ENCODE data around the gene ADARB1.
"Not testable (repeated sequence)": the region's sequence is repeated elsewhere in the genome, so short reads cannot be mapped to it uniquely, and the experiment has no call there.

The ADARB1 gene

DNA sequence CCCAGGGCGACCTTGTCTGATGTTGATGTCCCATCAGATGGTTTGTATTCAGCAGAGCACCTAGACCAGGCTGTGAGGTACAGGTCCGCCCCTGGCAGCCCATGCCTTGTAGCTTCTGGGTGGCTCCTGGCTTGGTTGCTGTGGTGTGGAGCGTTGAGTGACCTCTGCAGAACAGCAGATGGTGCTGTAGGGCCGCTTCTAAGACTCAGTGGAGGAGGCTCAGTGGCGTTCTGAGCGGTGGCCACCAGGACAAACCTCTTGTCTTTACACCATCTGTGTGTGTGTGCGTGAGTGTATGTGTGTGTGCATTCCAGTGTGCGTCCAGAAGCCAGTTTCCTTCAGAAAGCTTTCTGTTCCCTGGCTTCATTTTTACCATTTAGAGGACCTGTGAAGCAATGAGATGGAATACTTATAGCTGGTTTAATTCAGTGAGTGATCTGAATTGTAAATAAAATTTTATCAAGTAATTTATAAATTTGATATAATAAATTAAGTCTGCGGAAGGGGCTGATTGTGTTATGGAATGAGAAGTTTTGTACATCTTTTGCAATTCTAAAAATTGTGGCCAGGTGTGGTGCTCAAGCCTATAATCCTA is 66.1 kb downstream of the ADARB1 start:
- TF ChIP-seq, protein P1, sequence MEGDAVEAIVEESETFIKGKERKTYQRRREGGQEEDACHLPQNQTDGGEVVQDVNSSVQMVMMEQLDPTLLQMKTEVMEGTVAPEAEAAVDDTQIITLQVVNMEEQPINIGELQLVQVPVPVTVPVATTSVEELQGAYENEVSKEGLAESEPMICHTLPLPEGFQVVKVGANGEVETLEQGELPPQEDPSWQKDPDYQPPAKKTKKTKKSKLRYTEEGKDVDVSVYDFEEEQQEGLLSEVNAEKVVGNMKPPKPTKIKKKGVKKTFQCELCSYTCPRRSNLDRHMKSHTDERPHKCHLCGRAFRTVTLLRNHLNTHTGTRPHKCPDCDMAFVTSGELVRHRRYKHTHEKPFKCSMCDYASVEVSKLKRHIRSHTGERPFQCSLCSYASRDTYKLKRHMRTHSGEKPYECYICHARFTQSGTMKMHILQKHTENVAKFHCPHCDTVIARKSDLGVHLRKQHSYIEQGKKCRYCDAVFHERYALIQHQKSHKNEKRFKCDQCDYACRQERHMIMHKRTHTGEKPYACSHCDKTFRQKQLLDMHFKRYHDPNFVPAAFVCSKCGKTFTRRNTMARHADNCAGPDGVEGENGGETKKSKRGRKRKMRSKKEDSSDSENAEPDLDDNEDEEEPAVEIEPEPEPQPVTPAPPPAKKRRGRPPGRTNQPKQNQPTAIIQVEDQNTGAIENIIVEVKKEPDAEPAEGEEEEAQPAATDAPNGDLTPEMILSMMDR (conservative IDR thresholded peaks at IDR 0.05): peak; percentile 99
- peak overlapping the region; percentile 13; the same call in 1 of the 2 replicates for H3K27ac ChIP-seq

DNA sequence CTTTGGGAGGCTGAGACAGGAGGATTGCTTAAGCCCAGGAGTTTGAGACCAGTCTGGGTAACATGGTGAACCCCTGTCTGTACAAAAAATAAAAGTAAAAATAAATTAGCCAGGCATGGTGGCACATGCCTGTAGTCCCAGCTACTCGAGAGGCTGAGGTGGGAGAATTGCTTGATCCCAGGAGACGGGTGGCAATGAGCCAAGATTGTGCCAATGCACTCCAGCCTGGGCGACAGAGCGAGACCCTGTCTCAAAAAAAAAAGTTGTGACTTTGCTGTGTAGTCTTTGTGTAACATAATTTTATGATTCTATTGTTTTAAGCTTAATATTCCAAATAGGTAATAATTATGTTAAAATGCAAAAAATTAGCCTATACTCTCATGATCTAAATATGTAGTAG is 66.6 kb downstream of the ADARB1 start:
- H3K27ac ChIP-seq: peak overlapping the region; percentile 13; the same call in 1 of the 2 replicates

DNA sequence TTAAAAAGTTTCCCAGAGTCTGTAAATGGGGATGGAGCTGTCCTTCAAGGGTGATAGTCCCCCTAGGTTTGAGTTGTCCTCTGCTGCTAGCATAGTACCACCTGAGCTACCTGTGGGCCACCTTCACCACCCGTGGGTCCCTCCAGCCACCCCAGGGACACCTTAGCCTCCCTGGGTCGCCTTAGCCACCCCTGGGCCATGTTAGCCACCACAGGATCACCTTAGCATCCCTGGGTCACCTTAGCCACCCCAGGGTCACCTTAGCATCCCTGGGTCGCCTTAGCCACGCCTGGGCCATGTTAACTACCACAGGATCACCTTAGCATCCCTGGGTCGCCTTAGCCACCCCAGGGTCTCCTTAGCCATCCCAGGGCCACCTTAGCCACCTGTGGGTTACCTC is 67.1 kb downstream of the ADARB1 start:
- H3K27ac ChIP-seq: no peak overlapping the region
- TF ChIP-seq, protein P1 (conservative IDR thresholded peaks at IDR 0.05): no peak

DNA sequence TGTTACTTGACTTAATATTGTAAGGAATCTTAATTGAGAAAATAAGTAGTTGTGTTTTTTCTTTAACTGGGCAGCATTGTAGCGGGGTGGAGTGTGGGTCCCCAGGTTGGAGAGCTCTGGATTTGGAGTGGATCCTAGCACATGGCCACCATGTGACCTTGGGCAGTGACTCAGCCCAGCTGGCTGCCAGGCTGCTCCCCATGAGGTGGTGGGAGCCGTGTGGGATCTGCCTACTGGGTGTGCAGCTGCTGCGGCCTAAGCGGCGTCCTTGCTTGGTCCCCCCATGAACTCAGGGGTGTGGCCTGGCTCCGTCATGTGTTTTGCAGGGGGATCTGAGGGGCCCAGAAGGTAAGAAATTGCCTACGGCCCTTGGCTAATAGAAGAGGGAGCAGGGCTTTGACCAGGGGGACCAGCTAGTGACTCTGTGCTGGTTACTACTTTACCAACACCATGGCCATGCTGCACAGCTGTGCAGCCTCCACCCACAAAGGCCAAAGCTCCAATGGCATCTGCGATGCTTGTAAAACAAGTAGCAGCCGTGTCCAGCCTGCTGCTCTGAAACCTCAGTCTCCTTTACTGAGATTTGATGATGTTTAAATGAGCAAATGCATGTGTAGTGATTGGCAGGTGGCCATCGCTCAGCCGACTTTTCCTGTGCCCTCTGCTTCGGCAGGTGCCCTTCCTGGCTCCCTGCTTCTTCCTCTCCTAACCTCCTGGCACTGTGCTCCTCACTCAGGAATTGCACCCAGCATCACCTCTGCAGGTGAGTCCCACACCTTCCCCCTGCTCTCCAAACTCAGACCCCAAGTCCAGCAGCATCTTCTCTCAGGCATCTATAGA is 68.3 kb downstream of the ADARB1 start:
- TF ChIP-seq, protein P1 (conservative IDR thresholded peaks at IDR 0.05): no peak
- H3K27ac ChIP-seq: no peak overlapping the region

DNA sequence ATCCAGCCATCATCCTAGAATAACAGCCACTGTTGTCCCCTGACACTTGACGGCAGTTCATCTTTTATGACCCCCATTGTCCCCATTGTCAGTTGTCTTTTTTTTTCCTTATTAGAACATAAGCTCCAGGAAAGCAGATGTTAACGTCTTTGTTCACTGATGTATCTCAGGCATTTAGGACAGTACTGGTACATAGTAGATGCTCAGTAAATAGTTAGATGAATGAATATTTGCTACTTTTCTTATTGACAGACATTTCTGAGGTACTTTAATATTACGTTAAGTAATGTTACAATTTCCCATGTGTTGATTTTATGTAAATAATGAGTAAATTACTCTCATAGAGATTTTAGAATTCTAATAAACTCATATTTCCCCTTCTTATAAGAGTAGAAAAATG is 69.5 kb downstream of the ADARB1 start:
- TF ChIP-seq, protein P1 (conservative IDR thresholded peaks at IDR 0.05): no peak
- no peak overlapping the region for H3K27ac ChIP-seq

DNA sequence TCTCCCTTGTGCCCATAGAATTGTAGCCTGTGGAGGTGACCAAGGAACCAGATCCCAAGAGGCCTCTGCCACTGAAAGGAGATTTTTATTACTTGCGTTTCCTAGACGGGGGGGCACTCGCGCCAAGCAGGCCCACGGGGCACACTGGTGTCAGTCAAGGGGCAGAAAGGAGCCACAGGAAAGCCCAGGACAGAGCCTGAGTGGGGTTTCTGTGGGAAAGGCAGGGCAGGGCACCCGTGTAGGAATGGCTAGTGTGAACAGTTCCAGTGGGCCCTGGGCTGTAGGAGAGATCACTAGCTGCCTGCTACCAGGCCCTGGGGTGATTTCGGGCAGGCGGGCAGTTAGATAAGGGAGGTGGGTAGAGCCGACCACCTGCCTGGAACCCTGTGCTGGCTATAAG is 70.8 kb downstream of the ADARB1 start:
- TF ChIP-seq, protein P1 (conservative IDR thresholded peaks at IDR 0.05): no peak
- H3K27ac ChIP-seq: no peak overlapping the region

DNA sequence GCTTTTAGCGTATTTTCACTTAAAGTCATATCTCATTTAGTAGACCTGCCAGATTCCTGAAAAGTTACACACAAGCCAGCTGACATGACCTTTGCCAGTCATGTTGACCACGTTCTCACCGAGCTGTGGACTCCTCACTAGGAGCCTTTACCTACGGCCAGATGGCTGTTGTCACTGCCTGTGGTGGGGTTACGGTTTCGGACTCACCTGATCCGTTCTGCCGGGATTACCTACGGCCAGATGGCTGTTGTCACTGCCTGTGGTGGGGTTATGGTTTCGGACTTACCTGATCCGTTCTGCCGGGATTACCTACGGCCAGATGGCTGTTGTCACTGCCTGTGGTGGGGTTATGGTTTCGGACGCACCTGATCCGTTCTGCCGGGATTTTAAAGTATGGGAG is 71.5 kb downstream of the ADARB1 start:
- H3K27ac ChIP-seq: not testable (repeated sequence)

DNA sequence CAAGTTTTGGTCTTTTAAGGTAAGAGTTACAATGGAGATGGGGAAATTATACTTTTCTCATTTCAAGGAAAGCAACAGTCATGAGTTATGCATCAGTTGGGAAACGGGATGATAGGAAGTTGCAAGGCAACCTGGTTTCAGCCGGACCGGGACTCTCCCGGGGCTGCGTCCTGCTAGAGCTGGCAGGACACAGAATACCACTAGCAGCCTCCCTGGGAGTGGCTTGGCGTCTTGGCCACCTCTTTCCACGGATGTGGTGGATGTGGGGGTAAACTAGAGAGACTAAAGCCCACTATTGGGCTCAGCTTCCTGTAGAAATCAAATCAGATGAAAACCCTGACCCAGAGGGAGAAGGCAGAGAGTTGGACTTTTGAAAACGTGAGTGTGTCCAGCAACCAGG is 71.9 kb downstream of the ADARB1 start:
- TF ChIP-seq, protein P1 (conservative IDR thresholded peaks at IDR 0.05): no peak
- H3K27ac ChIP-seq: no peak overlapping the region

All from VCaP (cell line).